Endothelial cell (in vitro differentiated cells): Measurements from ENCODE around the gene STK32A. TPM values are rescaled to one million over a fixed set of nuclear protein-coding genes. Genes with fewer than 3 reads are reported as not detected.

Experiments used
- DNase-seq: peaks from one replicate; pipeline ENCODE4 v3.0.0; 2021; ENCODE audit warnings: low spot score
- H3K27ac Mint-ChIP-seq: one replicate; pipeline ENCODE4 v1.8.0; 2021; ENCODE audit warnings: mixed read lengths, inconsistent platforms; ENCODE audit not compliant: unreplicated experiment
- H3K27me3 Mint-ChIP-seq: one replicate; pipeline ENCODE4 v1.8.0; 2021; ENCODE audit warnings: mild to moderate bottlenecking, moderate library complexity, mixed read lengths, inconsistent platforms; ENCODE audit not compliant: unreplicated experiment
- H3K36me3 Mint-ChIP-seq: one replicate; pipeline ENCODE4 v1.8.0; 2021; ENCODE audit warnings: mild to moderate bottlenecking, low read depth, mixed read lengths, inconsistent platforms; ENCODE audit not compliant: unreplicated experiment
- H3K4me1 Mint-ChIP-seq: one replicate; pipeline ENCODE4 v1.8.0; 2021; ENCODE audit warnings: mild to moderate bottlenecking, mixed read lengths, inconsistent platforms; ENCODE audit not compliant: unreplicated experiment
- H3K4me3 Mint-ChIP-seq: one replicate; pipeline ENCODE4 v1.8.0; 2021; ENCODE audit warnings: mild to moderate bottlenecking, mixed read lengths, inconsistent platforms; ENCODE audit not compliant: unreplicated experiment
- H3K9me3 Mint-ChIP-seq: one replicate; pipeline ENCODE4 v1.8.0; 2021; ENCODE audit warnings: mixed read lengths, inconsistent platforms; ENCODE audit not compliant: unreplicated experiment
- CTCF ChIP-seq: fragments of 200-600 bp; sonication (generic); IDR thresholded peaks from one replicate; pipeline ENCODE4 v1.5.0; 2021; ENCODE audit warnings: antibody characterized with exemption; ENCODE audit not compliant: unreplicated experiment
- total RNA-seq: library from RNA; stranded (reverse); fragmentation: NEBNext Ultra II Directional; extraction: Animal tissue kit (Norgen Biotek cat#: 25700); gene quantifications from one replicate; pipeline ENCODE4 v1.2.1, GENCODE V29; 2021; ENCODE audit not compliant: unreplicated experiment

The STK32A gene
- total RNA-seq, 1 donor from 2014 or later: 0.87 TPM

DNA sequence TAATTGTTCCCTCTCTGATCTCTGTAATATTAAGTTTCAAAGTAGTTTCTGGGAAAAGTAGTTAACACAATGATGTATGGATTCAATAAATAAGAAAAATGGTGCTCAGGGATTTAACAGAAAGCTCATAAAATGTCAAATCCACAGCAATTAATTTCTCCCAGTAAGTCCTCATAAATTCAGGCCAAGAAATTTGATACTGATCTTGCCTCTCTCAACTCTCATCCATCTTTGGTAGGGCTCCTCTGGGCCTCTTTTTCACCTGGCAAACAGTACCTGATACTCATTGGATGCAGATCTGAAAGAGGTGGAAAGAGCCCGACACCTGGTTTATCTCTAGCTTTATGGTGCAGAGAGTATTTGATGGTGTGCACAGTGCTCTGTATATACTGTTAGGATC, 106.1 kb downstream of the STK32A start:
- no peak overlapping the region for H3K27ac Mint-ChIP-seq
- no peaks in the 10 kb centered on the region for H3K27me3 Mint-ChIP-seq
- H3K4me3 Mint-ChIP-seq: no peak overlapping the region
- no peaks in the 10 kb centered on the region for H3K36me3 Mint-ChIP-seq
- no peaks in the 10 kb centered on the region for H3K4me1 Mint-ChIP-seq
- DNase-seq: no peak
- no peaks in the 10 kb centered on the region for H3K9me3 Mint-ChIP-seq
- TF ChIP-seq CTCF: no peak

GRCh38 chr5:147341345-147341744, 106.5 kb downstream of the STK32A start:
- H3K4me3 Mint-ChIP-seq: no peak overlapping the region
- no peaks in the 10 kb centered on the region for H3K36me3 Mint-ChIP-seq
- H3K27ac Mint-ChIP-seq: no peak overlapping the region
- no peak for TF ChIP-seq CTCF
- H3K9me3 Mint-ChIP-seq: no peaks in the 10 kb centered on the region
- no peaks in the 10 kb centered on the region for H3K4me1 Mint-ChIP-seq
- no peaks in the 10 kb centered on the region for H3K27me3 Mint-ChIP-seq
- DNase-seq: no peak

DNA sequence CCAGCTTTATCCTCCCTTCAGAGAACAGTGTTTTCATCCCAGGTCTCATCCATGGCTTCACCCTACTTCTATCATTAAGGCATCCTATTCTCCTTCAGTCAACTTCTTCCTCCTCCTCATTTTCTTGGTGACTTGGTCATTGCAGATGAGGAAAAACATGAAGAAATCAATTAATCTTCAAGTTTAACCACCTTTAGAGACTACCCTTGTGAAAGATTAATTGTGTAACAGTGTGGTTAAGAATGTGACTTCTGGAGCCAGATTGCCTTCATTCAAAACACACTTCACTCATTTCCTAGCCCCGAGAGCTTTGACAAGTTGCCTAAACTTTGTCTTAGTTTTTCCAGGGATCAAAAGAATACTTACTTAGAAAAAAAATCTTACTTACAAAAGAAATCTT, 110.0 kb downstream of the STK32A start:
- DNase-seq: no peak
- TF ChIP-seq CTCF: no peak
- H3K36me3 Mint-ChIP-seq: no peaks in the 10 kb centered on the region
- no peaks in the 10 kb centered on the region for H3K9me3 Mint-ChIP-seq
- no peak overlapping the region for H3K27ac Mint-ChIP-seq
- no peaks in the 10 kb centered on the region for H3K27me3 Mint-ChIP-seq
- H3K4me1 Mint-ChIP-seq: no peaks in the 10 kb centered on the region
- H3K4me3 Mint-ChIP-seq: no peak overlapping the region

GRCh38 chr5:147346006-147346561, 111.3 kb downstream of the STK32A start:
- Mint-ChIP-seq H3K36me3 (no peaks in the 10 kb centered on the region), H3K4me3 (no peak overlapping the region), H3K9me3 (no peaks in the 10 kb centered on the region), H3K4me1 (no peaks in the 10 kb centered on the region), H3K27ac (no peak overlapping the region), H3K27me3 (no peaks in the 10 kb centered on the region)
- TF ChIP-seq CTCF: no peak
- DNase-seq: no peak

- DNase-seq: no peak
- Mint-ChIP-seq H3K4me1 (no peaks in the 10 kb centered on the region), H3K36me3 (no peaks in the 10 kb centered on the region), H3K27me3 (no peaks in the 10 kb centered on the region), H3K4me3 (no peak overlapping the region), H3K27ac (no peak overlapping the region), H3K9me3 (no peaks in the 10 kb centered on the region)
- TF ChIP-seq CTCF: no peak
These were observed 113.2 kb downstream of the STK32A start for GRCh38 chr5:147348046-147348445.
